BLaER1 treated with 17β-estradiol and CSF1 and Interleukin-3, amounts not matched to agents 10 nM and 100 nM (cell line): Measurements from ENCODE around the gene DCTD.

Source experiments
- H3K27ac ChIP-seq, 11 experiments: shearing (Covaris generic); formaldehyde crosslinking; 2 replicates each; pipeline ENCODE4 v1.8.1; 2022
- H3K27me3 ChIP-seq, 11 experiments: shearing (Covaris generic); formaldehyde crosslinking; 2 replicates each; pipeline ENCODE4 v1.8.1; 2022
- H3K36me3 ChIP-seq, 11 experiments: shearing (Covaris generic); formaldehyde crosslinking; 2 replicates each; pipeline ENCODE4 v1.8.1; 2022
- H3K4me1 ChIP-seq, 10 experiments: shearing (Covaris generic); formaldehyde crosslinking; 2 replicates each; pipeline ENCODE4 v1.8.1; 2022
- H3K4me2 ChIP-seq, 11 experiments: shearing (Covaris generic); formaldehyde crosslinking; 2 replicates each; pipeline ENCODE4 v1.8.1; 2022
- H3K4me3 ChIP-seq, 10 experiments: shearing (Covaris generic); formaldehyde crosslinking; 2 replicates each; pipeline ENCODE4 v1.8.1; 2022
- H3K9ac ChIP-seq, 11 experiments: shearing (Covaris generic); formaldehyde crosslinking; 2 replicates each; pipeline ENCODE4 v1.8.1; 2022
- H3K9me3 ChIP-seq, 11 experiments: shearing (Covaris generic); formaldehyde crosslinking; replicated peaks in 1 of 11; 2 replicates each; pipeline ENCODE4 v1.8.1; 2022
- H4K20me1 ChIP-seq, 11 experiments: shearing (Covaris generic); formaldehyde crosslinking; 2 replicates each; pipeline ENCODE4 v1.8.1; 2022
- Cebpa-rat ChIP-seq, 11 experiments: shearing (Covaris generic); IDR thresholded peaks; 2 replicates each; pipeline ENCODE4 v1.8.1; 2022

DCTD gene

GRCh38 chr4:182880387-182881356, 36.5 kb downstream of the DCTD start:
- TF ChIP-seq Cebpa-rat (IDR thresholded peaks at IDR 0.05), result no peak
- H3K27me3 ChIP-seq, result peaks cover 0 to 13% (median 0%) of the 10 kb centered on the region in 11 experiments; a peak in 7 of 22 replicates
- H3K4me1 ChIP-seq, result peaks cover 0 to 1% (median under 1%) of the 10 kb centered on the region in 10 experiments; a peak in 8 of 20 replicates
- no peak overlapping the region for H3K4me3 ChIP-seq
- no peak overlapping the region for H3K4me2 ChIP-seq
- no peak overlapping the region for H3K9ac ChIP-seq
- no peak overlapping the region for H3K27ac ChIP-seq
- peaks cover 0 to 40% (median 6%) of the 10 kb centered on the region in 11 experiments; a peak in 12 of 22 replicates for H4K20me1 ChIP-seq
- H3K9me3 ChIP-seq, result peaks cover 26 to 28% (median 27%) of the 10 kb centered on the region in 11 experiments
- peaks cover 36 to 55% (median 43%) of the 10 kb centered on the region in 11 experiments for H3K36me3 ChIP-seq

DNA sequence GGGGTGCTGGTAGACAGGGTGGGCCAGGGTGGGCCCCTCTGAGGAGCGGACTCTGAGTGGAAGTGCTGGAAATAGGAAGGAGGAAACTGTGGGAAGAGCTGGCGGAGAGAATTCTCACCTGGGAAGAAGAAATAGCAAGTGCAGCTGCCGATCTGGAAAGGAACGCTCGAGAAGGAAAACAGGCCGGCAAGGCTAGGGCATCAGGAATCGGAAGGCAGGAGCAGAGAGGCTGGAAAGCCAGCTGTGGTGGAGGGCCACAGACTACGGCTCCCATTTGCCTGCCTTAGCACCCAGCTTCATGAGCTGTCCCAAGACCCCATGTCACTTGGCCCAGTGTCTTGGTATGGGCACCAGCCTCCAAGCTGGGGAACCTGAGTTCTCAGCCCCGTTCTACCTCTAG, 37.3 kb downstream of the DCTD start:
- Histone ChIP-seq H3K27ac (no peak overlapping the region), H3K9ac (no peak overlapping the region), H3K27me3 (peaks cover 0 to 21% (median 0%) of the 10 kb centered on the region in 11 experiments; a peak in 9 of 22 replicates), H3K4me2 (no peak overlapping the region), H3K36me3 (peaks cover 29 to 47% (median 35%) of the 10 kb centered on the region in 11 experiments), H3K4me3 (no peak overlapping the region), H4K20me1 (peaks cover 0 to 48% (median 12%) of the 10 kb centered on the region in 11 experiments; a peak in 12 of 22 replicates), H3K4me1 (peaks cover 3 to 9% (median 8%) of the 10 kb centered on the region in 10 experiments; a peak in 19 of 20 replicates), H3K9me3 (peaks cover 18 to 20% (median 19%) of the 10 kb centered on the region in 11 experiments)
- no peak for TF ChIP-seq Cebpa-rat (IDR thresholded peaks at IDR 0.05)

DNA sequence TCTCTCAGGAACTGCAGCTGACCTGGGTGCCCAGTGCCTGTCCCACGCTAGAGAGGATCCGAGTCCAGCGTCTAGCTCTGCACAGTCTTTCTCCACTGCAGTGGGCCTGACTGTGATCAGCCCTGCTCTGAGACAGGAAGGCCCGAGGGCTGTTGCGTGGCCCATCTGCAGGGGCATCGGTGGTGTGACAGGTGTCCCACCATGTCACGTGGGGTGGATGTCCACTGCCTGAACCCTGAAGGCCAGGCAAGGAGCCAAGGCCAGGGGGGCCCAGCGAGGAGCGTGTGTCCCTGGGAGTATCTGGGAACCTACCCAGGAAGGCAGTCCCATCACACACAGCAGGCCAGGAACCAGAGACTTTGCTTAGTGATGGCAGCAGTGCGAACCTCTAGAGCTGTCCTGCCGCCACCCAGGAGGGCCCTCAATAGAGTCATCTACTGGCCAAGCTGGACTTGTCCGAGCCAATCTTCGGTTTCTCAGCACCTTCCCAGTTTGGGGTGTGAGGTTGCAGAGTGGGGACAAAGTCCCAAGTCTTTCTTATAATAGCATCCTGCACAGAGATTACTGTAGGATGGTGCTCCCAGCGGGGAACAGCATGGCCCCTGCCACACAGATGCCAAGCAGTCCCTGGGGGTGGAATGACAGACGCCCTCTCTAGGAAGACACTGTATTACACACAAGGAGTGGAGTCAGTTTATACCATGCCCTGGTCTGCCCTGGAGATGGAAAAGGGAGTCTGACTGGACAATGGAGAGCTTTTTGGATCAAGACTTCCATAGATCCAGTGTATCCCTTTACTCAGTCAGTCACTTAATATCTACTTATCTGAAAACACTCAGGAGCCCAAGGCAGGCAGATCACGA, 38.3 kb downstream of the DCTD start:
- H4K20me1 ChIP-seq, result peaks cover 0 to 56% (median 18%) of the 10 kb centered on the region in 11 experiments; a peak in 12 of 22 replicates
- no peak for TF ChIP-seq Cebpa-rat (IDR thresholded peaks at IDR 0.05)
- H3K36me3 ChIP-seq, result peaks cover 18 to 37% (median 25%) of the 10 kb centered on the region in 11 experiments
- H3K9ac ChIP-seq, result no peak overlapping the region
- peaks cover 0 to 26% (median 0%) of the 10 kb centered on the region in 11 experiments; a peak in 9 of 22 replicates for H3K27me3 ChIP-seq
- H3K27ac ChIP-seq, result no peak overlapping the region
- H3K4me2 ChIP-seq, result no peak overlapping the region
- peaks cover 8 to 10% (median 9%) of the 10 kb centered on the region in 11 experiments; a peak in 21 of 22 replicates for H3K9me3 ChIP-seq
- H3K4me1 ChIP-seq, result peaks cover 13 to 20% (median 19%) of the 10 kb centered on the region in 10 experiments
- H3K4me3 ChIP-seq, result no peak overlapping the region

DNA sequence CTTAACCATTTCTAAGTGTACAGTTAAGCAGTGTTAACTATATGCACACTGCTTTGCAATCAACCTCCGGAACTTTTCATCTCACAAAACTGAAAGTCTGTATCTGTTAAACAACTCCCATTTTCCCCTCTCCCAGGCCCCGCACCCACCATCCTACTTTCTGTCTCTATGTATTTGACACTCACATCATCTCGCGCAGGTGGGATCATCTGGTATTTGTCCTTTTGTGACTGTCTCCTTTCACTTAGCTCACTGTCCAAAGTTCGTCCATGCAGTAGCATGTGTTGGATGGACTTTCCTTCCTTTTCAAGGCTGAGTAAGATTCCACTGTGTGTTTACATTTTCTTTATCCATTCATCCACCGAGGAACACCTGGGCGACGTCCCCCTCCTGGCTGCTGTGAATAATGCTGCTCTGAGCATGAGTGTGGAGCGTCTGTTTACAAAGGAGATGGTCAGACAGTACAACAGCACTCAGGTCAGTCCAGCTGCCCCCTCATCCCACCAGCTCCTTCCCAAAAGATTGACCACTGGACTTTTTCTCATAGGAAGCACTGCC, 39.8 kb downstream of the DCTD start:
- H3K4me3 ChIP-seq, result no peak overlapping the region
- H3K4me1 ChIP-seq, result peaks cover 17 to 26% (median 24%) of the 10 kb centered on the region in 10 experiments
- peaks cover 4 to 22% (median 15%) of the 10 kb centered on the region in 11 experiments; a peak in 17 of 22 replicates for H3K36me3 ChIP-seq
- H3K27ac ChIP-seq, result no peak overlapping the region
- no peak overlapping the region for H3K9ac ChIP-seq
- no peaks in the 10 kb centered on the region for H3K9me3 ChIP-seq
- no peak overlapping the region for H3K4me2 ChIP-seq
- peaks cover 0 to 60% (median 18%) of the 10 kb centered on the region in 11 experiments; a peak in 12 of 22 replicates for H4K20me1 ChIP-seq
- TF ChIP-seq Cebpa-rat (IDR thresholded peaks at IDR 0.05), result no peak
- peaks cover 0 to 41% (median 0%) of the 10 kb centered on the region in 11 experiments; a peak in 9 of 22 replicates for H3K27me3 ChIP-seq

- no peak for TF ChIP-seq Cebpa-rat (IDR thresholded peaks at IDR 0.05)
- no peaks in the 10 kb centered on the region for H3K9me3 ChIP-seq
- H3K9ac ChIP-seq, result no peak overlapping the region
- peaks cover 0 to 43% (median 0%) of the 10 kb centered on the region in 11 experiments; a peak in 9 of 22 replicates for H3K27me3 ChIP-seq
- peaks cover 0 to 60% (median 18%) of the 10 kb centered on the region in 11 experiments; a peak in 12 of 22 replicates for H4K20me1 ChIP-seq
- no peak overlapping the region for H3K4me3 ChIP-seq
- no peak overlapping the region for H3K4me2 ChIP-seq
- peaks cover 0 to 12% (median 7%) of the 10 kb centered on the region in 11 experiments; a peak in 12 of 22 replicates for H3K36me3 ChIP-seq
- peaks cover 17 to 26% (median 24%) of the 10 kb centered on the region in 10 experiments for H3K4me1 ChIP-seq
- H3K27ac ChIP-seq, result no peak overlapping the region
Observed at GRCh38 chr4:182876427-182876826, 40.8 kb downstream of the DCTD start.

DNA sequence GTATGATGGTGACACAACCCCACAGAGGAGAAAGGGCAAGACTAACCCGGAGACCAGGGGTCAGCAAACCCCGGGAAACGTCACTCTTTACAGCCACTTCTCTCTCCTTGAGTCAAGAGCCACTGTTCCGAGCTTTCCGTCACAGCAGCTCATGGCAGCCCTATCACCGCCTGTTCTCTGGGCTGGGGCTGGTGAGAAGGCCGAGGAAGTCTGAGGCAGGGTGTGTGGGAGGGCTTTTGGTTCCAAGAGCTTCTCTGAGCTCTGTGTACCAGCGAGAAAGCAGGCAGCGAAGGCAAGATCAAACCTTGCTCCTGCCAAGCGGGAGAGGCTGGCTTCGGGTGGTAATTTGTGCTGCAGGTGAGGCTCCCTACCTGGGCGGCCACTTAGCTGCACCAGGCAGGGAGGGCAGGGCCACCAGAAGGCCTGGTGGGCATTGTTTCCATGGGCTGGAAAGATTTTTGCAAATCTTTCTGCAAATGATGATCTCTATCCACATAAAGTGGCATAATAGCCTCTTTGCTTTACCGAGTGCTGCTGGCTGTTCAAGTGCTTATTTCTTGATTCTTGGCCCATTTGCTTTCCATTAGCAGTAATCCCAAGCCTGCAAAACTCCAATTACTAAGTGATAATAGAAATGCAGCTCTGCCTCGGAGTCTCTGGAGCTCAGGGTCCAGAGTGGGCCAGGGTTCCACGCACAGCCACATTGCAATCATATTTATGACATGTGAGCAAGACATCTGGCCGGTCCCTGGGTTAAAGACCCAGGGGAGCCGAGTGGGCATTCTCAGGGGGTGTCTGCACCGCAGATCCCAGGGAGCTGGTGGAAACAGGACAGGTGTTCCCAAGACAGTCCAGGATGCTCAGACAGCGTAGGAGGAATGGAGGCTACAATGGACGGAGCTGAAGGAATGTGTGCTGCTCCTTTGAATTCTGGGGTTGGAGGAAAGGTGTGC, 41.5 kb downstream of the DCTD start:
- TF ChIP-seq Cebpa-rat (IDR thresholded peaks at IDR 0.05), result no peak

GRCh38 chr4:182874797-182875345, 42.3 kb downstream of the DCTD start:
- Histone ChIP-seq H3K27ac (no peak overlapping the region), H3K4me3 (no peak overlapping the region), H3K4me2 (peak overlapping the region; percentile 54 to 81 (median 64)), H3K36me3 (peaks cover 0 to 4% (median 0%) of the 10 kb centered on the region in 11 experiments; a peak in 2 of 22 replicates), H4K20me1 (peaks cover 0 to 55% (median 18%) of the 10 kb centered on the region in 11 experiments; a peak in 11 of 22 replicates), H3K9me3 (no peaks in the 10 kb centered on the region), H3K27me3 (peaks cover 0 to 43% (median 0%) of the 10 kb centered on the region in 11 experiments; a peak in 9 of 22 replicates), H3K9ac (no peak overlapping the region), H3K4me1 (peaks cover 17 to 27% (median 25%) of the 10 kb centered on the region in 10 experiments)
- TF ChIP-seq Cebpa-rat (IDR thresholded peaks at IDR 0.05), result no peak

More for the DNA sequence above, 41.5 kb downstream of the DCTD start:
- Histone ChIP-seq H4K20me1 (peaks cover 0 to 54% (median 18%) of the 10 kb centered on the region in 11 experiments; a peak in 12 of 22 replicates), H3K27me3 (peaks cover 0 to 43% (median 0%) of the 10 kb centered on the region in 11 experiments; a peak in 9 of 22 replicates), H3K27ac (no peak overlapping the region), H3K9ac (no peak overlapping the region), H3K4me3 (no peak overlapping the region), H3K4me1 (peaks cover 17 to 26% (median 24%) of the 10 kb centered on the region in 10 experiments), H3K36me3 (peaks cover 0 to 6% (median under 1%) of the 10 kb centered on the region in 11 experiments; a peak in 9 of 22 replicates), H3K4me2 (peak overlapping the region in 10 of 11 experiments; percentile 54 to 81 (median 66); a peak in 15 of 22 replicates), H3K9me3 (no peaks in the 10 kb centered on the region)
